IMR-90 (cell line): ENCODE results near the gene PEX14.

Experiments used
- CTCF ChIP-seq: conservative IDR thresholded peaks from 2 replicates; pipeline ENCODE4 v1.5.1; 2012; ENCODE audit warnings: mild to moderate bottlenecking, low read depth, low read length, improper control_type of control experiment
- FOS ChIP-seq: fragments of 150-350 bp; IDR thresholded peaks from 2 replicates; pipeline ENCODE4 v1.6.1; 2016; ENCODE audit warnings: low read depth, low read length
- MXI1 ChIP-seq: IDR thresholded peaks from 2 replicates; pipeline ENCODE4 v1.6.1; 2012; ENCODE audit warnings: low read depth, mild to moderate bottlenecking, low read length, moderate library complexity, borderline replicate concordance
- POLR2A ChIP-seq: IDR thresholded peaks from 2 replicates; pipeline ENCODE4 v1.6.1; 2012; ENCODE audit warnings: mild to moderate bottlenecking, low read depth, low read length
- RCOR1 ChIP-seq: IDR thresholded peaks from 2 replicates; pipeline ENCODE4 v1.6.1; 2012; ENCODE audit warnings: mild to moderate bottlenecking, low read length, improper control_type of control experiment; ENCODE audit not compliant: insufficient replicate concordance
- USF2 ChIP-seq: fragments of 150-350 bp; IDR thresholded peaks from 2 replicates; pipeline ENCODE4 v1.6.1; 2017; ENCODE audit warnings: mild to moderate bottlenecking, antibody characterized with exemption, low read length, low read depth

DNA sequence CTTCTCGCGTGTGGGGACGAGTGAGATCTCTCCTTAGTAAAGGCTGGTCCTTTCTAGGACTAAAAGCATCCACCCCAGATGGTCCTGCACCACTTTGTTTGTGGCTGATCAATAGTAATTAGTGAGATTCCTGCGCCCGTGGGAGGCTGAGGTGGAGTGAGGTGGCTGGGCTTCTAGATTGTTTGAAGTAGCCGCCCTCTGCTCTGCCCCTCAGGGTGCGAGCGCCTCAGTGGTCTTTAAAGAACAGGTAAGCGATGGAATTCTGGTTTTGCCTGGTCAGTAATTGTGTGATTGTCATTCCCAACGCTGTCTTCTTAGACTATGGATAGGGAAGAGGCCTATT is 20.7 kb downstream of the PEX14 start:
- no peak for TF ChIP-seq CTCF
- TF ChIP-seq RCOR1, result no peak
- no peak for TF ChIP-seq FOS
- TF ChIP-seq POLR2A, result no peak
- TF ChIP-seq MXI1, result no peak
- no peak for TF ChIP-seq USF2
